ENCODE results near the gene ABCC8.

The ABCC8 gene

DNA sequence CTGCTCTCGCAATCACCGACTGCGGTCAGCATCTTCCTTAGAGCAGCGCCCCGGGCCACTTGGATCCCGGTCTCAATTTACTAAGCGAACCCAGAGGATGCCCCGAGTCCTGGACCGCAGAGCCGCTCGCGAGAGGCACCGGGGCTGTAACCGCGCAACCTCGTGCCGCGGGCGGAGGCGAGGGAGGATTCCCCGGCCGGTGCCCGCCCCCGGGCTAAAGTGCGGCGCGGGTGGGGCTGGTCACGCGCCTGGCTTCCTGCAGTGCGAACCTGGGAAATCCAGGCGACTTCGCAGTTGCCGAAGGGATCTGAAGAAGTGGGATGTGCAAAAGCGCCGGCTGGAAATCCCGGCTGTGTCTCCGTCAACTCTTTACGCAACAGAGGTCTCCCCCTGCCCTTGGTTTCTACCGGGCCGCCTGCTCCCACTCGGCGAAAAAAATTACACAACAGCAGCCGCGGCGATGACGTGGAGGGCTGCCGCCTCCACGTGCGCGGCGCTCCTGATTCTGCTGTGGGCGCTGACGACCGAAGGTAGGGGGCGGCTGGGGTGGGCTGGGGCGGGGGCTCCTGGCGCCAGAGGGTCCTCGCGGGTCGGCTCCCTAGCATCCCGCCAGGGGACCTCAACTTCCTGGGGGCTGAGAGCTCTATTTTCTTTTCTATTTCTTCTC lies 125.0 kb downstream of the ABCC8 start, which contains the start of gene NCR3LG1:
Gene NCR3LG1, plus strand, starts transcription at position 291 of the 667 bp plus-strand sequence. Its CDS starts 170 bp downstream, at position 461.
- DNase-seq (ENCODE audit: low read depth), result no peak

- DNase-seq (ENCODE audit: low read depth), result no peak
Measured at GRCh38 chr11:17351172-17351509, 125.5 kb downstream of the ABCC8 start.

DNA sequence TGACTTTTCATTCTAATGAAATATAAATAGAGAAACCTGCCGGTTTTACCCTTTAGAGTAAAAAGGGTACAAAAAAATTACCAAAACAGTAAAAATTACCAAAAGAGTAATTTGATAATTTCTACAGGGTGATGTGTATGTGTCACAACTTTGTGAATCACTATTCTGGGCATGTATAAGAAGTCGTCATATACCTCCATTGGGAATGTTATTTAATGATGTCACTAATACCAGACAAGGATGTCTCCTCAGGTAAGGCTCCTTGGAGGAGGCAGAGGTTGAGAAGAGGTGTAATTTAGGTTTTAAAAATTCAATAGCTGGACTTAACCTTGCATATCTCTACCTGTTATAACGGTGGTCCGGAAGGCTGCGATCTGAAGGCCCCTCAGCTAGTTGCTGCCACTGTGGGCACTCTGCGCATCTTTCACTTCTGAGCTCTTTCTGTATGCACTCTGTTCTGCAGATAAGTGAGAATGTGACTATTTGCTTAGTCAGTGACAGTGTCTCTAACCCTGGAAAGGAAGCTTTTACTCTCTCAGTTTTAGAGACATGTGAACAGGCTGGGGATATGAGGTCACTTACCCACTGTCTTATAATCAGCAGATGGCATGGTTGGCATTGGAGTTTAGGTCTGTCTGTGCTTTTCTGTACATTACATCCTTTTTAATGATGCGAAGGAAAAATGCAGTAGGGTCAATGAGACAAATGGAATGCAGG lies 126.0 kb downstream of the ABCC8 start:
- no peak for DNase-seq (ENCODE audit: low read depth)

- DNase-seq (ENCODE audit: low read depth), result no peak
Measured at GRCh38 chr11:17347676-17348075, 129.0 kb downstream of the ABCC8 start.

DNA sequence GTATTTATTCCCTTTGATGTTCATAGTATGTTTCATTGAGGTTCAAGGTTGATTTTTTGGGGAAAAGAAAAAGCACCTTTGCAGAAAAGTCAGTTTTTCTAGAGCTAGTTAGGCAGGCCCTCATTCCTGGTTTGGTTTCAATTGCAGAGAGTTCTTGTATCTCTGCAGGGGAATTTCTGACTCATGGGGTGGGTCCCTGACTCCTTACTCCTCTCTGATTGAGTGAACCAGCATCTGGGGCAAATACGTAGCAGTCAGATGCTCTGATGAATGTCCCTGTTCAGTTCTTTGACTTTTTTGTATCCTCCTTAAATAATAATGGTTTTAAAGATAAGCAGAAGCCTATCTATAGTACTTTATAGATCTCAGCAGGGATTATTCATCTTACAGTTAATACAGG lies 132.7 kb downstream of the ABCC8 start:
- peak; percentile 54 for DNase-seq (ENCODE audit: low read depth)

- no peak for DNase-seq (ENCODE audit: low read depth)
Measured at GRCh38 chr11:17343257-17343656, 133.4 kb downstream of the ABCC8 start.
